Gastroesophageal sphincter (tissue), 3 donors: ENCODE results near the gene EPHA1.
"Not testable (repeated sequence)": the region's sequence is repeated elsewhere in the genome, so short reads cannot be mapped to it uniquely, and the experiment has no call there.

Experiments used
- EP300 ChIP-seq: sonication (generic); formaldehyde crosslinking; IDR thresholded peaks from one replicate; pipeline ENCODE4 v1.6.1; 2017; ENCODE audit warnings: antibody characterized with exemption, mild to moderate bottlenecking
- POLR2A ChIP-seq, 2 donors: fragments of 450-650 bp; IDR thresholded peaks; one replicate each; pipeline ENCODE4 v1.6.1; 2017; ENCODE audit warnings: antibody characterized with exemption in 2 of 2, mild to moderate bottlenecking in 2 of 2, moderate library complexity in 1 of 2
- POLR2AphosphoS5 ChIP-seq: sonication (generic); formaldehyde crosslinking; IDR thresholded peaks from one replicate; pipeline ENCODE4 v1.6.1; 2017; ENCODE audit warnings: antibody characterized with exemption
- TF ChIP-seq, protein P1 (sequence below), 4 experiments: fragments of 200-600 bp in 2 of 4; fragments of 450-650 bp in 2 of 4; sonication (generic) in 1 of 4; IDR thresholded peaks; one replicate each; pipeline ENCODE4 v1.5.1; 2017 to 2019; ENCODE audit warnings: antibody characterized with exemption in 4 of 4, mild to moderate bottlenecking in 2 of 4, moderate library complexity in 2 of 4

DNA sequence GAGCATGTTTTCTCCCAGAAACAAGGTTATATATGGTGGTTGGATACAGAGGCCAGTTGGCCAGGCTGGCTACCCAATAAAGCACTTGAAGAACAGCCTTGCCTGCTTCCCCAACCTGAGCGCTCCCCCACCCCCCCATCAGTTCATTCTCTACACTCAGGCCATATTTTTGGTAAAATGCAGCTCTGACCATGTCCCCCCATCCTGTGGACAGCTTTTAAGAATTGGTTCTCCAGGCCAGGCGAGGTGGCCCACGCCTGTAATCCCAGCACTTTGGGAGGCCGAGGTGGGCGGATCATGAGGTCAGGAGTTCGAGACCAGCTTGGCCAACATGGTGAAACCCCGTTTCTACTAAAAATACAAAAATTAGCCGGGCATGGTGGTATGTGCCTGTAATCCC lies 16.2 kb downstream of the EPHA1 start:
- TF ChIP-seq, protein P1, sequence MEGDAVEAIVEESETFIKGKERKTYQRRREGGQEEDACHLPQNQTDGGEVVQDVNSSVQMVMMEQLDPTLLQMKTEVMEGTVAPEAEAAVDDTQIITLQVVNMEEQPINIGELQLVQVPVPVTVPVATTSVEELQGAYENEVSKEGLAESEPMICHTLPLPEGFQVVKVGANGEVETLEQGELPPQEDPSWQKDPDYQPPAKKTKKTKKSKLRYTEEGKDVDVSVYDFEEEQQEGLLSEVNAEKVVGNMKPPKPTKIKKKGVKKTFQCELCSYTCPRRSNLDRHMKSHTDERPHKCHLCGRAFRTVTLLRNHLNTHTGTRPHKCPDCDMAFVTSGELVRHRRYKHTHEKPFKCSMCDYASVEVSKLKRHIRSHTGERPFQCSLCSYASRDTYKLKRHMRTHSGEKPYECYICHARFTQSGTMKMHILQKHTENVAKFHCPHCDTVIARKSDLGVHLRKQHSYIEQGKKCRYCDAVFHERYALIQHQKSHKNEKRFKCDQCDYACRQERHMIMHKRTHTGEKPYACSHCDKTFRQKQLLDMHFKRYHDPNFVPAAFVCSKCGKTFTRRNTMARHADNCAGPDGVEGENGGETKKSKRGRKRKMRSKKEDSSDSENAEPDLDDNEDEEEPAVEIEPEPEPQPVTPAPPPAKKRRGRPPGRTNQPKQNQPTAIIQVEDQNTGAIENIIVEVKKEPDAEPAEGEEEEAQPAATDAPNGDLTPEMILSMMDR (IDR thresholded peaks at IDR 0.05): not testable (repeated sequence)
- TF ChIP-seq POLR2A (IDR thresholded peaks at IDR 0.05); POLR2AphosphoS5; EP300: not testable (repeated sequence)
